Left hindlimb (tissue), 1 donor: Measurements from ENCODE around the gene C1orf116.

Experiments used
- DNase-seq: peaks from one replicate; pipeline ENCODE4 v3.0.0-alpha.2; 2018

The C1orf116 gene

DNA sequence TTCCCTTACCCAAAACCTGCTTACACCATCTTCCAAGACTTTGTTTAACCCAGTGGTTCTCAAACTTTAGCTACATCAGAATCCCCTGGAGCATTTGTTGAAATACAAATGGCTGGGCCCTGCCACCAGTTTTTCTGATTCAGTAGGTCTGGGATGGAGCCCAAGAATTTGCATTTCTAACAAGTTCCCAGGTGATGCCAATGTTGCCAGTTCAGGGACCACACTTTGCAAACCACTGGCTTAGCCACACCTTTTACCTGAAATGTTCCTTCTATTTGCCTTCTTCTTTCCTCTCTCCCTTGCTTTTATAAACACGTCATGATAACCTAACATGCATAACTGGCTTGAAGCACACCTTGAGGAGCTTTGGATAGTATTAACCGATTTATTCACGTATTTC lies 46.2 kb downstream of the C1orf116 start:
- DNase-seq = no peak

DNA sequence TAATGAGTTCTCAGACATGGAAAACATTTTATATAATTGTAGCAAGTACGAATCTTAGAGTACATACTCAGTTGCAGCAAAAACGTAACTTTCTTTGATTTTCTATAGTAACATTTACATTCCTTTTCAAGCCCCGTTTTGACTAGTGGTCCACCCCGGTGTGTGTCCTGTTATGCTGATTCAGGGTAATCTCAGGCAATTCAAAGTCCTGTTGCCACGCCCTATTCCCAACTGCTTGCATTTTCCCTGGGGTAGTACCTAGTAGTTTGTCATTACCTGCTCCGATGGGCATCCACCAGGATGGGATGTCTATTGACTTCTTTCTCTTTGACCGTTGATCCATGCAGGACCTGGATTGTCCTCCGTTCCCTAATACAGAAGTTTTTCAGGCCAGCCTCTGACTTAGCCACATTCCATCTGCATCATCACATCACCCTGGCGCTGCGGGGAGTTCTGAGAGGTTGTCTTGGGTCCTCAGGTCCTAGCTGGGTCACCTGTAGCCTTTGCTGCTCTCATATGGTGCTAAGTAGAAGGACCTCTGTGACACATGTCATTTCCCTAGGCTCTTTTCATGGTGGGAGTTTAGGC lies 47.3 kb downstream of the C1orf116 start:
- no peak for DNase-seq

DNA sequence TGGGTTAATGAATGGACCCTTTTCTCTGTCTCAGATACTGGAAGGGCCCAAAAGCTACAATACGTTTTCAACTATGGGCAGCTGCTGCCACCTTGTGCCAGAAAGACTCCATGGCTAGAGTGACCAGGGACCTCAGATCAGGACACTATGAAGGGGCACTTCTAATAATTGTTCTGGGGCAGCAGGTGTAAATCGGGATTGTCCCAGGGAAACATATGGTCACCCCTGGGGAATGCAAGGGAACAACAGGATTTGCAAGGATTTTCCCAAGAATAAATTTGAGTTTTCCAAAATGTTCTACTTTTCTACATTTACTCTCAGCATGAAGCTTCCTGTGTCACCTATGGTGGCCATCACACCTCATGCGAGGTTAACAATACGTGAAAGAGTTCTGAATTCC lies 50.3 kb downstream of the C1orf116 start:
- no peak for DNase-seq

- no peak for DNase-seq
Observed at GRCh38 chr1:206979379-206980043, 53.0 kb downstream of the C1orf116 start.

DNA sequence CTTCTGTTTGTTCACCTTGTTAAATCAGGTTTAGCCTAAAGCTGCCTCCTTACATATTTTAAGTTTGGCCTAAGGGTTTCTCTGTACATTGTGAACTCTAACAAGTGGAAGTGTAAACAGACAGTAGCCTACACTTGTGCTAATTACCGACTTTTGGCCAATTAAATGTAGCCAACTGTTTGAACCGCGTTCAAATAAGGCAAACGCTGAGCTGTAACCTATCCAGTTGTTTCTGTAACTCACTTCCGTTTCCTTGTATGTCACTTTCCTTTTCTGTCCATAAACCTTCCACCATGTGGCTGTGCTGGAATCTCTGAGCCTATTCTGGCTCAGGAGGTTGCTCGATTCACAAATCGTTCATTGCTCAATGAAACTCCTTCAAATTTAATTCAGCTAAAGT lies 54.3 kb downstream of the C1orf116 start:
- DNase-seq = no peak

GRCh38 chr1:206975306-206975705 lies 57.2 kb downstream of the C1orf116 start:
- DNase-seq = no peak

GRCh38 chr1:206974140-206974539 lies 58.4 kb downstream of the C1orf116 start:
- no peak for DNase-seq

DNA sequence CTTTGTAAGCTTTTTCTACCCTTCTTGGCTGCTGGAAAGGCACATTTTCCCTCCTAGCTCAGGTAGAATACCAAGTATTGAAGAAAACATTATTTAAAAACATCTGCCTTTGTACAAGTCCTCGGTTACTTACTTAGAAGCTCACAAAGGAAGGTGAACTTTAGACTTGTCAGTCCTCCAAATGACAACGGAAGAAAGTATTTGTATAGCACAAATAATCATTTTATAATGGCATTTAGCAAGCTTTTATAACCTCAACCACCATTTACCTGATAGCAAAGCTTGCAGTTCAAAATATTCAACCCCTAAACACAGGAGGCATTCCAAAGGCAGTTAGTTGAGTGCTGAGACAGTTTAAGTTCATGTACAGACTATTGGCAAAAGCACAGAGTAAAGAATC lies 59.8 kb downstream of the C1orf116 start:
- no peak for DNase-seq

DNA sequence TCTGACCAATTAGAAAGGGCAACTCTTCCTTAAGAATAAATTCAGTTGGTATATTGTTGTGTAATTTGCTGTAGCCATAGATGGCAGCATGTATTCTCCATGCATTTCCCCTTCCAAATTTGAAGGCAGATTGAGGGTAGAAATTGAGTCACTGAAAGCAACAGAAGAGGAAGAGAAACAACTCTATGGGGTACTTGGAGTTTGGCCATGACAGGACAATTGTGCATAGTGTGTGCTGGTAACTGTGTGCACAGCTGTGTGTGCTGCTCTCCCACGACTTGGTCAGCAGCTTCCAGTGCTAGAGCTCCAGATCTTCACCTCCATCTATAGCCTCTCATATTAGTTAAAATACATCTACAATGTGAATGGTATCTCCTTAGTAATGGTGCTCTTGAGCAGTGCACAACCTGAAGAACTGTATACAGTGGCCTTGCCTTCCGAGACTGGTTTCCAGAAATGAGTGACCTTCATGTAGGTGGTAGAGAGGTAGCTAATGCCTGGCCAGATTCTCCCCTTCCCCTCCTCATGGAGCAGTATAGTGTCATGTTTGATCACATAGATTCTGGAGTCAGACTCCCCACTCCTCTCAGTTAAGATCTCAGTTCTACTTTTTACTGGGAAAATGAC lies 61.4 kb downstream of the C1orf116 start:
- DNase-seq = no peak

- DNase-seq = no peak
Observed at GRCh38 chr1:206970446-206970845, 62.1 kb downstream of the C1orf116 start, which contains the start of gene FCAMR. Gene FCAMR (minus strand): TSS chr1:206970460. CDS start chr1:206970125, 335 bp downstream.

GRCh38 chr1:206969090-206969489 lies 63.5 kb downstream of the C1orf116 start:
- no peak for DNase-seq
